NAMALWA (cell line): ENCODE measurements around the gene DTHD1.
A peak's percentile ranks its signal among the peaks of the same experiment; 100 is the strongest.

Experiments
- DNase-seq: peaks from one replicate; pipeline ENCODE4 v3.0.0-alpha.2; 2015; ENCODE audit warnings: low spot score

The DTHD1 gene

GRCh38 chr4:36269533-36270173, 11.8 kb upstream of the DTHD1 start:
- DNase-seq = no peak

GRCh38 chr4:36273276-36273675, 8.1 kb upstream of the DTHD1 start:
- DNase-seq = no peak

GRCh38 chr4:36274158-36274557, 7.3 kb upstream of the DTHD1 start:
- DNase-seq = no peak

- DNase-seq = no peak
Observed at GRCh38 chr4:36277533-36277932, 3.9 kb upstream of the DTHD1 start.

GRCh38 chr4:36278789-36279188, 2.6 kb upstream of the DTHD1 start:
- no peak for DNase-seq

GRCh38 chr4:36280555-36280954, 861 bp upstream of the DTHD1 start:
- no peak for DNase-seq

GRCh38 chr4:36282503-36283030, 1.2 kb downstream of the DTHD1 start:
- no peak for DNase-seq

- DNase-seq = no peak
Observed at GRCh38 chr4:36283912-36284465, 2.6 kb downstream of the DTHD1 start.

GRCh38 chr4:36285784-36286480, 4.5 kb downstream of the DTHD1 start:
- no peak for DNase-seq

- DNase-seq = no peak
Observed at GRCh38 chr4:36286481-36286871, 5.1 kb downstream of the DTHD1 start.

GRCh38 chr4:36288731-36289426, 7.5 kb downstream of the DTHD1 start:
- no peak for DNase-seq

GRCh38 chr4:36290641-36291040, 9.2 kb downstream of the DTHD1 start:
- DNase-seq = no peak

GRCh38 chr4:36292556-36293188, 11.3 kb downstream of the DTHD1 start:
- no peak for DNase-seq

- DNase-seq = no peak
Observed at GRCh38 chr4:36301127-36301526, 19.7 kb downstream of the DTHD1 start.

- no peak for DNase-seq
Observed at GRCh38 chr4:36303426-36304137, 22.2 kb downstream of the DTHD1 start.

- no peak for DNase-seq
Observed at GRCh38 chr4:36304138-36304681, 22.8 kb downstream of the DTHD1 start.

GRCh38 chr4:36308150-36308549, 26.7 kb downstream of the DTHD1 start:
- no peak for DNase-seq

- no peak for DNase-seq
Observed at GRCh38 chr4:36310216-36310615, 28.8 kb downstream of the DTHD1 start.

GRCh38 chr4:36310793-36311192, 29.4 kb downstream of the DTHD1 start:
- DNase-seq = peak; percentile 38

- no peak for DNase-seq
Observed at GRCh38 chr4:36312511-36312910, 31.1 kb downstream of the DTHD1 start.

GRCh38 chr4:36313301-36313700, 31.9 kb downstream of the DTHD1 start:
- DNase-seq = no peak
